Left cardiac atrium (tissue), 4 donors: Measurements from ENCODE around the gene KIF13A. TPM values are rescaled to one million over a fixed set of nuclear protein-coding genes. Genes with fewer than 3 reads are reported as not detected.
A peak's percentile ranks its signal among the peaks of the same experiment; 100 is the strongest.
"Not testable (repeated sequence)": the region's sequence is repeated elsewhere in the genome, so short reads cannot be mapped to it uniquely, and the experiment has no call there.

Experiments used
- ATAC-seq, 2 donors: fragments of 200-7000 bp; cut with Tn5 transposase; one replicate each; pipeline ENCODE4 v1.9.1; 2020; ENCODE audit warnings: mild to moderate bottlenecking in 2 of 2, moderate library complexity in 2 of 2
- DNase-seq: peaks from one replicate; pipeline ENCODE4 v3.0.0-alpha.2; 2020
- intact Hi-C, 2 donors: fragments of 100-400 bp; cut with DNase I; formaldehyde crosslinking; loops; one replicate each; pipeline versions ENCODE4 v1.14.1 to v1.15.1; 2022 to 2023
- total RNA-seq, 2 donors: library from RNA; stranded (reverse); fragmentation: NEBNext Ultra II Directional; extraction: Animal tissue kit (Norgen Biotek cat#: 25700); gene quantifications; one replicate each; pipeline ENCODE4 v1.2.1, GENCODE V29; 2021
- donor health status: DM: no; HTN: yes; CAD: no.
- donor health status: DM: no; HTN: yes; CAD: no; lungs with severe emphysema.
- donor health status: DM: yes; HTN: yes; CAD: no.
- donor health status: Dilated cardiomyopathy.

KIF13A gene
- total RNA-seq, 2 donors from 2014 or later = 60.5 to 64.7 TPM

- ATAC-seq = no peak
- intact Hi-C loops = no loop called here
- no peak for DNase-seq
Observed at GRCh38 chr6:17948725-17949124, 38.7 kb downstream of the KIF13A start.

GRCh38 chr6:17947574-17947973, 39.9 kb downstream of the KIF13A start:
- DNase-seq, intact Hi-C loops, ATAC-seq: not testable (repeated sequence)

- DNase-seq (no peak), ATAC-seq (peak in 1 of 2 donors; percentile 22)
- intact Hi-C loops = no loop called here
Observed at GRCh38 chr6:17945575-17945974, 41.9 kb downstream of the KIF13A start.

GRCh38 chr6:17945111-17945510, 42.3 kb downstream of the KIF13A start:
- peak; percentile 67 to 89 for ATAC-seq
- DNase-seq = no peak
- intact Hi-C loops = no loop called here

GRCh38 chr6:17941318-17941717, 46.1 kb downstream of the KIF13A start:
- ATAC-seq = no peak
- DNase-seq = no peak
- intact Hi-C loops = no loop called here

- ATAC-seq (no peak), DNase-seq (no peak)
- intact Hi-C loops = no loop called here
Observed at GRCh38 chr6:17940151-17940792, 47.2 kb downstream of the KIF13A start.

- DNase-seq = no peak
- intact Hi-C loops = no loop called here
- no peak for ATAC-seq
Observed at GRCh38 chr6:17938901-17939300, 48.5 kb downstream of the KIF13A start.

- ATAC-seq = peak in 1 of 2 donors; percentile 32
- intact Hi-C loops = no loop called here
- DNase-seq = no peak
Observed at GRCh38 chr6:17935188-17936149, 52.0 kb downstream of the KIF13A start.

- no peak for ATAC-seq
- intact Hi-C loops = loop anchor here in 1 of 2 donors (5.0 kb wide), 1 partner anchor 54 kb away; the partner anchor contains the start of gene KIF13A
- no peak for DNase-seq
Observed at GRCh38 chr6:17933716-17934115, 53.7 kb downstream of the KIF13A start.

GRCh38 chr6:17932330-17932852, 55.0 kb downstream of the KIF13A start:
- ATAC-seq = peak; percentile 89 to 90
- DNase-seq = peak; percentile 60
- intact Hi-C loops = loop anchor here in 1 of 2 donors (5.0 kb wide), 1 partner anchor 55 kb away; the partner anchor contains the start of gene KIF13A

GRCh38 chr6:17931227-17931626, 56.2 kb downstream of the KIF13A start:
- intact Hi-C loops = loop anchor here in 1 of 2 donors (5.0 kb wide), 1 partner anchor 56 kb away; the partner anchor contains the start of gene KIF13A
- DNase-seq = no peak
- ATAC-seq = no peak

GRCh38 chr6:17930321-17930993, 57.0 kb downstream of the KIF13A start:
- DNase-seq = no peak
- intact Hi-C loops = loop anchor here in 1 of 2 donors (5.0 kb wide), 1 partner anchor 57 kb away; the partner anchor contains the start of gene KIF13A
- peak in 1 of 2 donors; percentile 62 for ATAC-seq

- intact Hi-C loops = loop anchor here (5.0 kb wide), 2 partner anchors 44 to 59 kb away; partner anchors contain the start of gene KIF13A (in 1 of the 2)
- ATAC-seq (no peak), DNase-seq (no peak)
Observed at GRCh38 chr6:17928514-17929430, 58.7 kb downstream of the KIF13A start.

GRCh38 chr6:17927705-17928104, 59.7 kb downstream of the KIF13A start:
- peak; percentile 50 to 58 for ATAC-seq
- peak; percentile 39 for DNase-seq

GRCh38 chr6:17923401-17923863, 64.0 kb downstream of the KIF13A start:
- DNase-seq (no peak), ATAC-seq (peak in 1 of 2 donors; percentile 14)
- intact Hi-C loops = no loop called here

More at GRCh38 chr6:17927705-17928104, 59.7 kb downstream of the KIF13A start:
- intact Hi-C loops = loop anchor here (5.0 kb wide), 2 partner anchors 45 to 60 kb away; partner anchors contain the start of gene KIF13A (in 1 of the 2)

- no peak for DNase-seq
- peak in 1 of 2 donors; percentile 13 for ATAC-seq
- intact Hi-C loops = no loop called here
Observed at GRCh38 chr6:17921454-17921853, 66.0 kb downstream of the KIF13A start.

GRCh38 chr6:17919496-17919895, 67.9 kb downstream of the KIF13A start:
- DNase-seq = no peak
- intact Hi-C loops = no loop called here
- ATAC-seq = peak; percentile 41 to 79
